Fibroblast of lung (primary cell): ENCODE measurements around the gene KSR2. TPM values are rescaled to one million over a fixed set of nuclear protein-coding genes. Genes with fewer than 3 reads are reported as not detected.

ENCODE experiments used
- DNase-seq, 2 donors: peaks; one replicate each; pipeline versions ENCODE4 v3.0.0 to v3.0.0-alpha.2; 2010; ENCODE audit warnings: low read depth in 2 of 2
- H2AFZ ChIP-seq: 2 replicates; pipeline ENCODE4 v1.5.1; 2012; ENCODE audit warnings: low read length, control low read depth, inconsistent platforms
- H3K27ac ChIP-seq: 2 replicates; pipeline ENCODE4 v1.5.1; 2011; ENCODE audit warnings: low read length, control low read depth; ENCODE audit not compliant: insufficient read depth
- H3K27me3 ChIP-seq: 2 replicates; pipeline ENCODE4 v1.5.1; 2011; ENCODE audit warnings: mild to moderate bottlenecking, low read length; ENCODE audit not compliant: control insufficient read depth, insufficient read depth
- H3K36me3 ChIP-seq: 2 replicates; pipeline ENCODE4 v1.5.1; 2011; ENCODE audit warnings: low read length; ENCODE audit not compliant: control insufficient read depth, insufficient read depth
- H3K4me1 ChIP-seq: 2 replicates; pipeline ENCODE4 v1.5.1; 2011; ENCODE audit warnings: low read length; ENCODE audit not compliant: control insufficient read depth, insufficient read depth; ENCODE audit errors: extremely low read depth
- H3K4me2 ChIP-seq: 2 replicates; pipeline ENCODE4 v1.5.1; 2011; ENCODE audit warnings: low read length, control low read depth; ENCODE audit not compliant: insufficient read depth; ENCODE audit errors: extremely low read depth
- H3K4me3 ChIP-seq, 4 experiments: fragments of 200-600 bp in 1 of 4; sonication (generic) in 1 of 4; replicated peaks in 1 of 4; 2 replicates each; pipeline ENCODE4 v1.5.1; 2011 to 2016; ENCODE audit warnings: low read length in 4 of 4, low read depth in 3 of 4, mild to moderate bottlenecking in 3 of 4, control low read depth in 2 of 4, inconsistent platforms in 1 of 4, mixed read lengths in 1 of 4; ENCODE audit not compliant: insufficient read depth in 1 of 4; ENCODE audit errors: control extremely low read depth in 1 of 4
- H3K79me2 ChIP-seq: 2 replicates; pipeline ENCODE4 v1.5.1; 2012; ENCODE audit warnings: mild to moderate bottlenecking, low read length, inconsistent platforms; ENCODE audit not compliant: control insufficient read depth, insufficient read depth
- H3K9ac ChIP-seq: 2 replicates; pipeline ENCODE4 v1.5.1; 2011; ENCODE audit warnings: mild to moderate bottlenecking, low read length, control low read depth; ENCODE audit not compliant: insufficient read depth
- H3K9me3 ChIP-seq: 2 replicates; pipeline ENCODE4 v1.5.1; 2012; ENCODE audit warnings: low read depth, low read length; ENCODE audit not compliant: control insufficient read depth, insufficient read depth
- H4K20me1 ChIP-seq: 2 replicates; pipeline ENCODE4 v1.5.1; 2011; ENCODE audit warnings: low read length; ENCODE audit not compliant: control insufficient read depth, insufficient read depth; ENCODE audit errors: extremely low read depth
- EZH2 ChIP-seq: IDR thresholded peaks from 2 replicates; pipeline ENCODE4 v1.5.1; 2012; ENCODE audit warnings: low read length, control low read depth, mild to moderate bottlenecking; ENCODE audit errors: missing control alignments
- polyA plus RNA-seq, 2 donors: library from polyadenylated mRNA; depleted of rRNA in 1 of 2; stranded (reverse) in 1 of 2; unstranded in 1 of 2; fragments of >200 nt; gene quantifications; 2 replicates each; pipeline ENCODE4 v1.2.1, GENCODE V29; 2011 to 2012; ENCODE audit warnings: missing spikeins in 1 of 2
- total RNA-seq: library from RNA; depleted of rRNA; stranded (reverse); fragments of >200 nt; gene quantifications from 2 replicates; pipeline ENCODE4 v1.2.1, GENCODE V29; 2014
- TF ChIP-seq, protein P1 (sequence below), 2 donors: IDR thresholded peaks in 1 of 2; conservative IDR thresholded peaks in 1 of 2; 1 replicate in 1 of 2; 2 replicates in 1 of 2; pipeline ENCODE4 v1.5.1; 2011 to 2012; ENCODE audit warnings: low read length in 2 of 2, control low read depth in 1 of 2, inconsistent platforms in 1 of 2, low read depth in 1 of 2, mild to moderate bottlenecking in 1 of 2

KSR2 gene
- total and polyA plus RNA-seq, 2 donors (not counting 1 experiment from before 2014, with no cell fraction given) = not detected

DNA sequence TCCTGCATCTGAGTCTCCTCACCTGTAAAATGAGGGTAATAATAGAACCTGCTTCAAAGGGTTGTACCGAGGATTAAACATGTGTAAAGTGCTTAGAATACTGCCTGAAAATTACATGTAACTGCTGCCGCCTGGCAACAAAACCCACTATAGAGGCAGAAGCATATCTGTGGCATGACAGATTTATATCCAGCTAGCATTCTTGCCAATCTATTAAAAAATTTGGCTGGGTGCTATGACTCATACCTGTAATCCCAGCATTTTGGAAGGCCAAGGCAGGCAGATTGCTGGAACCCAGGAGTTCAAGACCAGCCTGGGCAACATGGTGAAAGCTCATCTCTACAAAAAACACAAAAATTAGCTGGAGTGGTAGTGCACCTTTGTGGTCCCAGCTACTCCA, 16.4 kb upstream of the KSR2 start:
- H3K27me3 ChIP-seq = no peaks in the 10 kb centered on the region
- H3K79me2 ChIP-seq = no peaks in the 10 kb centered on the region
- no peaks in the 10 kb centered on the region for H3K36me3 ChIP-seq
- H3K27ac ChIP-seq = no peak overlapping the region
- no peak overlapping the region for H3K4me3 ChIP-seq
- H4K20me1 ChIP-seq = no peaks in the 10 kb centered on the region
- H3K9me3 ChIP-seq = no peaks in the 10 kb centered on the region
- TF ChIP-seq, protein P1, sequence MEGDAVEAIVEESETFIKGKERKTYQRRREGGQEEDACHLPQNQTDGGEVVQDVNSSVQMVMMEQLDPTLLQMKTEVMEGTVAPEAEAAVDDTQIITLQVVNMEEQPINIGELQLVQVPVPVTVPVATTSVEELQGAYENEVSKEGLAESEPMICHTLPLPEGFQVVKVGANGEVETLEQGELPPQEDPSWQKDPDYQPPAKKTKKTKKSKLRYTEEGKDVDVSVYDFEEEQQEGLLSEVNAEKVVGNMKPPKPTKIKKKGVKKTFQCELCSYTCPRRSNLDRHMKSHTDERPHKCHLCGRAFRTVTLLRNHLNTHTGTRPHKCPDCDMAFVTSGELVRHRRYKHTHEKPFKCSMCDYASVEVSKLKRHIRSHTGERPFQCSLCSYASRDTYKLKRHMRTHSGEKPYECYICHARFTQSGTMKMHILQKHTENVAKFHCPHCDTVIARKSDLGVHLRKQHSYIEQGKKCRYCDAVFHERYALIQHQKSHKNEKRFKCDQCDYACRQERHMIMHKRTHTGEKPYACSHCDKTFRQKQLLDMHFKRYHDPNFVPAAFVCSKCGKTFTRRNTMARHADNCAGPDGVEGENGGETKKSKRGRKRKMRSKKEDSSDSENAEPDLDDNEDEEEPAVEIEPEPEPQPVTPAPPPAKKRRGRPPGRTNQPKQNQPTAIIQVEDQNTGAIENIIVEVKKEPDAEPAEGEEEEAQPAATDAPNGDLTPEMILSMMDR (conservative IDR thresholded peaks at IDR 0.05 in 1 of 2, IDR thresholded peaks at IDR 0.05 in 1 of 2; ENCODE audit: low read depth in 1 of 2, low read length in 2 of 2) = no peak
- no peak for TF ChIP-seq EZH2
- H3K4me2 ChIP-seq = no peak overlapping the region
- H2AFZ ChIP-seq = no peak overlapping the region
- H3K9ac ChIP-seq = no peak overlapping the region
- peak in 1 of 2 donors; percentile 9 for DNase-seq
- H3K4me1 ChIP-seq = no peaks in the 10 kb centered on the region

- no peak overlapping the region for H3K9ac ChIP-seq
- H3K4me3 ChIP-seq = no peak overlapping the region
- H3K4me1 ChIP-seq = no peaks in the 10 kb centered on the region
- DNase-seq = no peak
- H2AFZ ChIP-seq = no peak overlapping the region
- H3K79me2 ChIP-seq = no peaks in the 10 kb centered on the region
- H4K20me1 ChIP-seq = no peaks in the 10 kb centered on the region
- no peaks in the 10 kb centered on the region for H3K36me3 ChIP-seq
- H3K27me3 ChIP-seq = no peaks in the 10 kb centered on the region
- H3K4me2 ChIP-seq = no peak overlapping the region
- no peaks in the 10 kb centered on the region for H3K9me3 ChIP-seq
- H3K27ac ChIP-seq = no peak overlapping the region
- no peak for TF ChIP-seq EZH2
- TF ChIP-seq, protein P1 (conservative IDR thresholded peaks at IDR 0.05 in 1 of 2, IDR thresholded peaks at IDR 0.05 in 1 of 2; ENCODE audit: low read depth in 1 of 2, low read length in 2 of 2) = no peak
Measured at GRCh38 chr12:117981267-117981666, 12.5 kb upstream of the KSR2 start.

- Histone ChIP-seq H3K27me3 (no peaks in the 10 kb centered on the region), H3K9ac (no peak overlapping the region), H3K27ac (no peak overlapping the region), H3K4me3 (no peak overlapping the region), H3K79me2 (no peaks in the 10 kb centered on the region), H3K36me3 (no peaks in the 10 kb centered on the region), H3K9me3 (no peaks in the 10 kb centered on the region), H3K4me2 (no peak overlapping the region), H3K4me1 (no peaks in the 10 kb centered on the region), H4K20me1 (no peaks in the 10 kb centered on the region), H2AFZ (no peak overlapping the region)
- DNase-seq = no peak
- TF ChIP-seq, protein P1 (conservative IDR thresholded peaks at IDR 0.05 in 1 of 2, IDR thresholded peaks at IDR 0.05 in 1 of 2; ENCODE audit: low read depth in 1 of 2, low read length in 2 of 2) = no peak
- TF ChIP-seq EZH2 = no peak
Measured at GRCh38 chr12:117980616-117981015, 11.8 kb upstream of the KSR2 start.
